Purkinje cell (primary cell): ENCODE results near the gene SLCO1A2. TPM values are rescaled to one million over a fixed set of nuclear protein-coding genes. Genes with fewer than 3 reads are reported as not detected.

Experiments
- polyA plus RNA-seq: library from polyadenylated mRNA; unstranded; fragments of >200 nt; fragmentation: Nextera tagmentation; gene quantifications from 2 replicates; pipeline ENCODE4 v1.2.1, GENCODE V29; 2014

Gene SLCO1A2, protein sequence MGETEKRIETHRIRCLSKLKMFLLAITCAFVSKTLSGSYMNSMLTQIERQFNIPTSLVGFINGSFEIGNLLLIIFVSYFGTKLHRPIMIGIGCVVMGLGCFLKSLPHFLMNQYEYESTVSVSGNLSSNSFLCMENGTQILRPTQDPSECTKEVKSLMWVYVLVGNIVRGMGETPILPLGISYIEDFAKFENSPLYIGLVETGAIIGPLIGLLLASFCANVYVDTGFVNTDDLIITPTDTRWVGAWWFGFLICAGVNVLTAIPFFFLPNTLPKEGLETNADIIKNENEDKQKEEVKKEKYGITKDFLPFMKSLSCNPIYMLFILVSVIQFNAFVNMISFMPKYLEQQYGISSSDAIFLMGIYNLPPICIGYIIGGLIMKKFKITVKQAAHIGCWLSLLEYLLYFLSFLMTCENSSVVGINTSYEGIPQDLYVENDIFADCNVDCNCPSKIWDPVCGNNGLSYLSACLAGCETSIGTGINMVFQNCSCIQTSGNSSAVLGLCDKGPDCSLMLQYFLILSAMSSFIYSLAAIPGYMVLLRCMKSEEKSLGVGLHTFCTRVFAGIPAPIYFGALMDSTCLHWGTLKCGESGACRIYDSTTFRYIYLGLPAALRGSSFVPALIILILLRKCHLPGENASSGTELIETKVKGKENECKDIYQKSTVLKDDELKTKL
- 0.42 and 1.4 TPM in 2 replicates for polyA plus RNA-seq

DNA sequence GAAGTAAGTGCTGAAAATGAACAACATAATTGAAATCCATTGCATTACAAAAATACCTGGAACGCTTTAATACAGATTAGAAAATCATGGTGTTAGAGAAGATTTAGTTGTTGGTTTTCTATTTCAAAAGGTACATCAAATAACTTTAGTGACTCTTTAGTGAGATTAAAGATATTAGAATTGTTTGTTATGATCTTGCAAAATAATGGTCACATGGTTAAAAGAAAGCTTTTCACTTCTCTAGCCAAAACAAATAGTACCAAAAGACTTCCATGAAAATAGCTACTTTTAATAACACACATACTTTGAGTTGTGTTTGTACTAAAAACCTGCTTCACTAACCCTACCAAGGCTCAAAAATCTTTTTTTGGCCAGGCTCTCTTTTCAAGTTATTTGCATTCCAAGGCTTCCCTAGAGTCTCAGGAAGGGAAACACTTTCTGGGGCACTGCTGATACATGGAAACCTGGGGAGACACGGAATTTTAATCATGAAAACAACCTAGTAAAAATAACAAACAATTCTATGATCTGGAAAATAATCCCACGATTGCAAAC lies at the start of gene SLCO1A2:
TSS of gene SLCO1A2 (minus strand) at position 147 of the 555 bp plus-strand sequence. CDS start 270 bp downstream, outside the sequence.

DNA sequence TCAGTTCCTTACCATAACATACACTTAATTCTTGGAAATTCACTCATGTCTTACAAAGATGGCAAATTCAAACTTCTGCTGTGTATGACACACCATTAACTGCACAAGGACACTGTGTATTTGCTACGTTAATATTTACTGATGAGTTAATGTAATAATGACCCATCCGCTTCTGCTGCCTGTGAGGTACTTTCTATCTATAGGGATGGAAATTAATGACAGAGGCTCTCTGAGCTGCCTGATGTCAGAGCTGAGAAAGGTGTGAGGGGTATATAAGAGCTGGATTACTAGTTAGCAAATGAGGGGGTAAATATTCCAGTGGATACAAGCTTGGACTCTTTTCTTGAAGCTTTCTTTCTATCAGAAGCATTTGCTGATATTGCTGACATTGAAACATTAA lies 37.9 kb upstream of the SLCO1A2 start, which contains the start of gene IAPP:
TSS of gene IAPP (plus strand) at position 301 of the 400 bp plus-strand sequence. CDS start 450 bp downstream, outside the sequence.

Other genes starting within 250 kb of the SLCO1A2 start
- not detected in 2 replicates for gene SLCO1B1, start 203.7 kb downstream of the SLCO1A2 start, polyA plus RNA-seq
- not detected in 2 replicates for gene IAPP, start 38.0 kb upstream of the SLCO1A2 start, polyA plus RNA-seq
- 35.3 and 35.6 TPM in 2 replicates for gene PYROXD1, start 102.7 kb upstream of the SLCO1A2 start, polyA plus RNA-seq
- 18.5 and 21.6 TPM in 2 replicates for gene RECQL, start 166.7 kb upstream of the SLCO1A2 start, polyA plus RNA-seq
- 76.5 and 89.4 TPM in 2 replicates for gene GOLT1B, start 166.9 kb upstream of the SLCO1A2 start, polyA plus RNA-seq
- gene SPX, start 191.4 kb upstream of the SLCO1A2 start, polyA plus RNA-seq, result 1.6 TPM in 1 of 2 replicates, not detected in the other